Bronchial epithelial cell (primary cell): Measurements from ENCODE around the gene MYCL. TPM values are rescaled to one million over a fixed set of nuclear protein-coding genes. Genes with fewer than 3 reads are reported as not detected.
"Not testable (repeated sequence)": the region's sequence is repeated elsewhere in the genome, so short reads cannot be mapped to it uniquely, and the experiment has no call there.

Experiments
- DNase-seq: peaks from one replicate; pipeline ENCODE4 v3.0.0-alpha.2; 2010; ENCODE audit warnings: low read depth
- FAIRE-seq: peaks from 2 replicates; lab custom pipeline; 2011; peaks lifted over from hg19 to GRCh38; lab: Jason Lieb, UNC
- H3K27me3 ChIP-seq: 2 replicates; pipeline ENCODE4 v1.5.1; 2011; ENCODE audit warnings: low read length; ENCODE audit not compliant: control insufficient read depth, insufficient read depth
- H3K36me3 ChIP-seq: 2 replicates; pipeline ENCODE4 v1.5.1; 2011; ENCODE audit warnings: low read length; ENCODE audit not compliant: control insufficient read depth, insufficient read depth
- H3K4me3 ChIP-seq: 2 replicates; pipeline ENCODE4 v1.5.1; 2011; ENCODE audit warnings: mild to moderate bottlenecking, low read depth, low read length, control low read depth
- CTCF ChIP-seq: IDR thresholded peaks from 2 replicates; pipeline ENCODE4 v1.5.1; 2011; ENCODE audit warnings: mild to moderate bottlenecking, moderate library complexity, low read length, control low read depth, inconsistent platforms; ENCODE audit not compliant: insufficient read depth, severe bottlenecking
- total RNA-seq: library from RNA; depleted of rRNA; stranded (reverse); fragments of >200 nt; gene quantifications from 2 replicates; pipeline ENCODE4 v1.2.1, GENCODE V29; 2014

Gene MYCL
- total RNA-seq, 1 donor from 2014 or later: 7.9 TPM

- Histone ChIP-seq H3K4me3 (no peak overlapping the region), H3K36me3 (no peaks in the 10 kb centered on the region), H3K27me3 (no peaks in the 10 kb centered on the region)
- FAIRE-seq: no peak
- no peak for DNase-seq
- TF ChIP-seq CTCF: no peak
Observed at GRCh38 chr1:39925721-39926342, 24.1 kb upstream of the MYCL start.

GRCh38 chr1:39922251-39922688, 20.6 kb upstream of the MYCL start:
- DNase-seq (no peak), FAIRE-seq (no peak)
- TF ChIP-seq CTCF: no peak
- no peak overlapping the region for H3K4me3 ChIP-seq
- H3K27me3 ChIP-seq: no peaks in the 10 kb centered on the region
- no peaks in the 10 kb centered on the region for H3K36me3 ChIP-seq

GRCh38 chr1:39919545-39919944, 17.8 kb upstream of the MYCL start:
- no peak for FAIRE-seq
- peak; percentile 83 for DNase-seq
- Histone ChIP-seq H3K36me3 (no peaks in the 10 kb centered on the region), H3K27me3 (no peaks in the 10 kb centered on the region), H3K4me3 (no peak overlapping the region)
- peak; percentile 67 for TF ChIP-seq CTCF

- no peak for FAIRE-seq
- no peak for DNase-seq
- Histone ChIP-seq H3K27me3 (no peaks in the 10 kb centered on the region), H3K36me3 (no peaks in the 10 kb centered on the region), H3K4me3 (no peak overlapping the region)
- TF ChIP-seq CTCF: peak; percentile 21
Observed at GRCh38 chr1:39917825-39918224, 16.1 kb upstream of the MYCL start.

- DNase-seq (no peak), FAIRE-seq (no peak)
- no peaks in the 10 kb centered on the region for H3K27me3 ChIP-seq
- H3K4me3 ChIP-seq: no peak overlapping the region
- H3K36me3 ChIP-seq: no peaks in the 10 kb centered on the region
- no peak for TF ChIP-seq CTCF
Observed at GRCh38 chr1:39915499-39916129, 13.9 kb upstream of the MYCL start.

GRCh38 chr1:39913136-39913535, 11.4 kb upstream of the MYCL start:
- DNase-seq, H3K36me3 ChIP-seq, FAIRE-seq, H3K27me3 ChIP-seq, H3K4me3 ChIP-seq: not testable (repeated sequence)
